ENCODE data around the gene CCR6.

CCR6 gene

DNA sequence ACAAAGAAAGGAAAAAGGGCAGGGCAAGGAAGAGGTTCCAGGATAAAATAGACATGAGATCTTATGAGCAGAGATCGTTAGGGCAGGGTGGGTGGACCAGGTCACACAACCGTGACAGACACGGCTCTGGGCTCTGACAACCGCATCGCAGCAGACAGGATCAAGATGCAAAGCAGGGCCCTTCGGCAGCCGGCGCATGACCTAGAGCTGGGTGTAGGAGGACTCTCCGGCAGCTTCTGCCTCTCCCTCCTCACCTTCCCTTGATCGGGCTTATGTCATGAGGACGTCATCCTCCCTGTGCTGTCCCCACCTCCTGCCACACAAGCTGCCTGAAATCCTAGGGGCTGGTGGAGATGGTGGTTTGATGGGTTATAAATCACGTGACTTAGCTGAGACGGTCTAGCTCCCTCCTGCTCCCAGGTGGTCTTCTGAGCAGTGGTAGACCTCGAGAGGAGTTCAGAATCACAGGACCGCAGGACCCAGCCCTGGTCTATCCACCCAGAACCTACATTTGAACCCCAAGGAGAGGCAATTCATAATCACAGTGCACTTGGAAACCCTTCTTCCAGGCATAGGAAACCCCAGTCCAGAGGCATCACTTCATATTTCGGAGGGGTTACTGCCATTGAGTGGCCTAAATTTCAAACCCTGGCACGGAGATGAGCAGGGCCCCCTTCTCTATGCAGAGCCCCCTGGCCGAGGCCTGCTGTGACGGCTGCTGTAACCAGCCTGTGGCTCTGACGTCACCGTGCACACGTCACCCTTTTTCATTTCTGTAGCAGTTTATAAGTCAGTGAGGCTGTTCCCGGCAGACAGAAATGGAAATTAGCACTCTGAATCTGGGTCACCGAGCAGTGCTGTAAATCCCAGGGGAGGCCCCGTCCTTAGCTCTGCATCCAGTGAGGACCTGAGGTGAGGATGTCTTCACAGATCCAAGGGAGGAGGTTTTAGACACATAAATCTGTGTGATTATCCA, 8.7 kb upstream of the CCR6 start:
- no peak overlapping the region for H3K4me3 ChIP-seq (ENCODE audit: low read length)
- DNase-seq (ENCODE audit: low read depth), result no peak
- TF ChIP-seq, protein P1, sequence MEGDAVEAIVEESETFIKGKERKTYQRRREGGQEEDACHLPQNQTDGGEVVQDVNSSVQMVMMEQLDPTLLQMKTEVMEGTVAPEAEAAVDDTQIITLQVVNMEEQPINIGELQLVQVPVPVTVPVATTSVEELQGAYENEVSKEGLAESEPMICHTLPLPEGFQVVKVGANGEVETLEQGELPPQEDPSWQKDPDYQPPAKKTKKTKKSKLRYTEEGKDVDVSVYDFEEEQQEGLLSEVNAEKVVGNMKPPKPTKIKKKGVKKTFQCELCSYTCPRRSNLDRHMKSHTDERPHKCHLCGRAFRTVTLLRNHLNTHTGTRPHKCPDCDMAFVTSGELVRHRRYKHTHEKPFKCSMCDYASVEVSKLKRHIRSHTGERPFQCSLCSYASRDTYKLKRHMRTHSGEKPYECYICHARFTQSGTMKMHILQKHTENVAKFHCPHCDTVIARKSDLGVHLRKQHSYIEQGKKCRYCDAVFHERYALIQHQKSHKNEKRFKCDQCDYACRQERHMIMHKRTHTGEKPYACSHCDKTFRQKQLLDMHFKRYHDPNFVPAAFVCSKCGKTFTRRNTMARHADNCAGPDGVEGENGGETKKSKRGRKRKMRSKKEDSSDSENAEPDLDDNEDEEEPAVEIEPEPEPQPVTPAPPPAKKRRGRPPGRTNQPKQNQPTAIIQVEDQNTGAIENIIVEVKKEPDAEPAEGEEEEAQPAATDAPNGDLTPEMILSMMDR (conservative IDR thresholded peaks at IDR 0.05; ENCODE audit: low read depth, low read length), result no peak

DNA sequence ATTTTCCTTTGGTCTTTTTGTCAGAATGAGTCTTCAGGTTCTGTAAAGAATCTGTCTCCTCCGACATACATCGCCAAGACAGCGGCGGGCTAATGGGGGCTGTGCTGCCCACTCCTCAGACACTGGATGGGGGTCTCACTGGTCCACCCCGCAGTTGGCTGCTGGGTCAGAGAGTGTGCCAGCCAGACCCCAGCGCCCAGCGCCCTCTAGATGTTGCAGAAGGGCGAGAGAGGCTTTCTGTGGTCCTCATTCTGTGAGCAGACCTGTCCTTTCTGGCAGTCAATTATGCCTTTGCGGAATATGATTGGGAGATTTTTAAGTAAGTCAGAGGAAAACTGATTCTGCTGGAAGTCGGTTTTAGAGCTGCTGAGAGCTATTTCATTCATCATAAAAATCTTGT, 7.8 kb upstream of the CCR6 start:
- DNase-seq (ENCODE audit: low read depth), result no peak
- H3K4me3 ChIP-seq (ENCODE audit: low read length), result no peak overlapping the region
- TF ChIP-seq, protein P1 (conservative IDR thresholded peaks at IDR 0.05; ENCODE audit: low read depth, low read length), result no peak

DNA sequence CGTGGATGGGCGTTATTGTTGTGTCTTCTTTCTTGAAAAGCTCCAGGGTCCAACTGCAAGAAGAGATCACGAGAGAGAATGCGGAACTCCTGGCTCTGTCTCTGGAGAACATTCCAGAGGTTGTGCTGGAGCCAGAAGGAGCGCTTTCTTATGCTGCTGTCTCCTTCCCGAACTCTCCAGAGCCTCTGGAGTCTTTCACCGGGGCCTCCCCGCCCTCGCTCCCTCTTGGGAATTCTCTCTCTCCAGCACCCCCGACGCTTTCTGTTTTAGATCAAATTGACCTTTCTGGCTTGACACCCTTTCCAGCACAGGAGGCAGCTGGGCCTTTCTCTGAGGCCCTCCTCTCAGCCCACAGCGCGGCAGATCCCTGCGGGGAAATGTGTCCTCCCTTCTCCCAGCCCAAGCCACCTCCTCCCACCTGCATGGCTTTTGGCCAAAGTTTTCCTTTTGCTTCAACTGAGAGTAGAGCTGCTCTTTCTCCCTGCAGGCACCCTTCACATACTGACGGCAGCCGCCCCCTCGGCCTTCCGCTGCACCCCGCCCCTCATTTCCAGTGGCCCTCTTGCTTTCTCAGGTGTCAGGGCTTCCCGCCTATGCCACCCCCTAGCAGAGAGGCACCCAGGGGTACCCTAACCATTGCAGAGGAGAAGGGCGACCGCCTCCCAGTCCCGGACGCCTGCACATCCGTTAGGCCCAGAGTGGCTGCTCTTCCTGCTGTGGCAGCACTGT, 6.6 kb upstream of the CCR6 start:
- TF ChIP-seq, protein P1 (conservative IDR thresholded peaks at IDR 0.05; ENCODE audit: low read depth, low read length), result no peak
- DNase-seq (ENCODE audit: low read depth), result no peak

DNA sequence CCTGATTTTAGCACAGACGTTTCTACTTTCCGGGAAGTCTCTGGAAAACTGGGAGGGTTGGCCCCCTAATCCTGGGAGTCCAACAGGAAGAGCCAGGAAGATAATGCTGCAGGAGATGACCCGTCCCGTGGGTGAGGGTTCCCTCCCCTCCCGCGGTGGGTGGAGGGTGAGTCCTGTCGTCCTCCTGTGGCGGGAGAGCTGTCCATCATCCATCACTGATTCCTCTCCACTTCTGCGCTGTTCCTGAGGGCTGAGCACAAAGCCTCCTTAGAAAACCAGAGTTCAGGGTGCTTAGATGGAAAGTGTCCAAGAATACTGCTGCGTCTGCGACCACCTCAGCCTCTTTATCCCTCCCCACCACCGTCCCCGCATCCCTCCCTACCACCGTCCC, 6.1 kb upstream of the CCR6 start:
- no peak for DNase-seq (ENCODE audit: low read depth)
- no peak overlapping the region for H3K4me3 ChIP-seq (ENCODE audit: low read length)
- TF ChIP-seq, protein P1 (conservative IDR thresholded peaks at IDR 0.05; ENCODE audit: low read depth, low read length), result no peak

More for the DNA sequence above, 6.6 kb upstream of the CCR6 start:
- H3K4me3 ChIP-seq (ENCODE audit: low read length), result no peak overlapping the region

DNA sequence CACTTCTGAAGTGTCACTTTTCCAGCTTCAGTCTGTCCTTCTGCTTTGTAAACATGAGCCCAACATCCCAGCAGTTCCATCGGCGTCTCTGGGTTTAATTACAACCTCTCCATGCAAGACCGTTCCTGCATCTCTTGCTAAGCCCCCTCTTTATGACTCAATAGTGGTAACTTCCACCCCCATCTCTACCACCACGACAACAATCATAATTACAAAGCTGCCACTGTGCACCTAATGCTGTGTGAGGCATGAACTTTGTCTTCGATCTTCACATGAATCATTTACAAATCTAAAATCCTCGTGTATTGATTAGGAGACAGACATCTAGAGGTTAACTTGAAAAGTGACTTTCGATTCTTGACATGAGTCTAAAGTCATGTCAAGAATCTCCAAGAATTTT, 4.9 kb upstream of the CCR6 start:
- TF ChIP-seq, protein P1 (conservative IDR thresholded peaks at IDR 0.05; ENCODE audit: low read depth, low read length), result no peak
- no peak for DNase-seq (ENCODE audit: low read depth)
- no peak overlapping the region for H3K4me3 ChIP-seq (ENCODE audit: low read length)

DNA sequence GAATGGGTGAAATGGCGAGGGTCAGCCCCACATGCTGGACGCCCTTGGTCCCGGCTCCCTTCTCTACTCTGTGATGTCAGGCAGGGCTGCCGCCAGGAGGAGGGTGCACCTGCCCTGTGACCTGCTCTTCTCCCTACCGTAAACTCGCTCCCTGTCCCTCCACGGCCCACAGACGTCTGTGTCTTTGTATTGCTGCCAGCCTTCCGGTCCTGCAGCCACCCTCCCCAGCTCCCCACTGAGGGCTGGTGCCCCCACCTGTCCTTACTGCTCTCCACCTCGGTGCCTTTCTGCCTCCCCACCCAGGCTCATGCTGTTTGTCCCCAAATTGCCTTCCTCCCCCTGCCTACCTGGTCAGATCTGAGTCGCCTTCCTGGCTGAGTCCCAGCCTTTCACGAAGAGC, 4.1 kb upstream of the CCR6 start:
- no peak for DNase-seq (ENCODE audit: low read depth)
- H3K4me3 ChIP-seq (ENCODE audit: low read length), result no peak overlapping the region
- TF ChIP-seq, protein P1 (conservative IDR thresholded peaks at IDR 0.05; ENCODE audit: low read depth, low read length), result no peak
